GM13977 (cell line): ENCODE measurements around the gene ZNF670.
A peak's percentile ranks its signal among the peaks of the same experiment; 100 is the strongest.
"Not testable (repeated sequence)": the region's sequence is repeated elsewhere in the genome, so short reads cannot be mapped to it uniquely, and the experiment has no call there.

Source experiments
- DNase-seq: peaks from one replicate; pipeline ENCODE4 v3.0.0; 2012; ENCODE audit warnings: low spot score
- CTCF ChIP-seq: IDR thresholded peaks from 2 replicates; pipeline ENCODE4 v1.5.1; 2012; ENCODE audit warnings: mild to moderate bottlenecking, control low read depth; ENCODE audit not compliant: insufficient read depth; ENCODE audit errors: extremely low read depth, missing control alignments
- in situ Hi-C: fragments of 300-500 bp; cut with MboI; formaldehyde crosslinking; loops from one replicate; pipeline ENCODE4 v1.12.0; 2022; ENCODE audit warnings: low sequenced_read_pairs, low pct_unique_long_range_greater_than_20kb, mixed read lengths, inconsistent platforms; ENCODE audit not compliant: unreplicated experiment

The ZNF670 gene

GRCh38 chr1:247078258-247079140 is at the start of gene ZNF670:
Gene ZNF670 (minus strand): TSS chr1:247078811. CDS start chr1:247078596, 215 bp downstream.
- in situ Hi-C loops = no loop called here
- TF ChIP-seq CTCF = peak; percentile 0
- peak; percentile 94 for DNase-seq

- in situ Hi-C loops, DNase-seq: not testable (repeated sequence)
These were observed 49.1 kb upstream of the ZNF670 start for GRCh38 chr1:247127519-247128282.

GRCh38 chr1:247126601-247127000 is 48.0 kb upstream of the ZNF670 start:
- DNase-seq, in situ Hi-C loops: not testable (repeated sequence)

GRCh38 chr1:247126166-247126565 is 47.6 kb upstream of the ZNF670 start:
- in situ Hi-C loops, DNase-seq: not testable (repeated sequence)

- no peak for DNase-seq
- in situ Hi-C loops = no loop called here
- no peak for TF ChIP-seq CTCF
These were observed 42.8 kb upstream of the ZNF670 start for GRCh38 chr1:247121382-247121781.

- in situ Hi-C loops, DNase-seq: not testable (repeated sequence)
These were observed 41.7 kb upstream of the ZNF670 start for GRCh38 chr1:247120408-247120668.

- in situ Hi-C loops = no loop called here
- TF ChIP-seq CTCF = no peak
- DNase-seq = no peak
These were observed 41.2 kb upstream of the ZNF670 start for GRCh38 chr1:247119600-247120407.

GRCh38 chr1:247118946-247119446 is 40.4 kb upstream of the ZNF670 start:
- DNase-seq = no peak
- in situ Hi-C loops = no loop called here
- TF ChIP-seq CTCF = no peak
